RWPE1 (cell line): ENCODE data around the gene TRPM6.

Experiments used
- CTCF ChIA-PET: fragments of 350-600 bp; sonication (Branson Sonifier 250); formaldehyde crosslinking; extraction: SDS; loops from one replicate; lab custom pipeline; 2021; lab: Yijun Ruan, JAX
- POLR2A ChIA-PET: fragments of 400-600 bp; formaldehyde crosslinking; extraction: SDS; loops from one replicate; lab custom pipeline; 2020; ENCODE audit warnings: antibody characterized with exemption; ENCODE audit not compliant: low non-redundant PET; lab: Yijun Ruan, JAX
- DNase-seq: peaks from one replicate; pipeline ENCODE4 v3.0.0; 2012; ENCODE audit warnings: low spot score
- H3K27ac ChIP-seq: fragments of 450-650 bp; 2 replicates; pipeline ENCODE4 v1.5.1; 2017
- CTCF ChIP-seq: fragments of 450-650 bp; conservative IDR thresholded peaks from 2 replicates; pipeline ENCODE4 v1.5.1; 2017; ENCODE audit warnings: low read depth, mild to moderate bottlenecking

The TRPM6 gene

GRCh38 chr9:74721696-74722660 is 165.7 kb downstream of the TRPM6 start:
- DNase-seq = no peak
- ChIA-PET POLR2A (no interaction called here), CTCF (interaction anchor here (0.6 kb wide), 1 partner anchor 181 kb away, joined by 3 read pairs; no protein-coding TSS in a partner anchor)
- no peak for TF ChIP-seq CTCF
- H3K27ac ChIP-seq = no peak overlapping the region

- POLR2A ChIA-PET = no interaction called here
- no peak for DNase-seq
- CTCF ChIA-PET = no interaction called here
- TF ChIP-seq CTCF = no peak
- no peak overlapping the region for H3K27ac ChIP-seq
These were observed 168.4 kb downstream of the TRPM6 start for GRCh38 chr9:74719306-74719705.

- CTCF ChIA-PET = no interaction called here
- no peak for TF ChIP-seq CTCF
These were observed 169.0 kb downstream of the TRPM6 start for GRCh38 chr9:74718709-74719108.

GRCh38 chr9:74711341-74711740 is 176.4 kb downstream of the TRPM6 start:
- H3K27ac ChIP-seq = no peak overlapping the region
- CTCF ChIA-PET = no interaction called here
- POLR2A ChIA-PET = no interaction called here
- no peak for TF ChIP-seq CTCF
- no peak for DNase-seq

More at GRCh38 chr9:74718709-74719108, 169.0 kb downstream of the TRPM6 start:
- no peak overlapping the region for H3K27ac ChIP-seq
- DNase-seq = no peak
- POLR2A ChIA-PET = no interaction called here

- TF ChIP-seq CTCF = no peak
- no peak overlapping the region for H3K27ac ChIP-seq
- ChIA-PET CTCF (no interaction called here), POLR2A (no interaction called here)
- DNase-seq = no peak
These were observed 190.2 kb downstream of the TRPM6 start for GRCh38 chr9:74697535-74697934.

- no peak overlapping the region for H3K27ac ChIP-seq
- TF ChIP-seq CTCF = no peak
- ChIA-PET POLR2A (interaction anchor here (0.6 kb wide), 1 partner anchor 1548 kb away, joined by 14 read pairs; no protein-coding TSS in a partner anchor), CTCF (no interaction called here)
- no peak for DNase-seq
These were observed 191.2 kb downstream of the TRPM6 start for GRCh38 chr9:74696520-74696919.
